ENCODE data around the gene SLC5A2.
A peak's percentile ranks its signal among the peaks of the same experiment; 100 is the strongest.
"Not testable (repeated sequence)": the region's sequence is repeated elsewhere in the genome, so short reads cannot be mapped to it uniquely, and the experiment has no call there.

Gene SLC5A2

DNA sequence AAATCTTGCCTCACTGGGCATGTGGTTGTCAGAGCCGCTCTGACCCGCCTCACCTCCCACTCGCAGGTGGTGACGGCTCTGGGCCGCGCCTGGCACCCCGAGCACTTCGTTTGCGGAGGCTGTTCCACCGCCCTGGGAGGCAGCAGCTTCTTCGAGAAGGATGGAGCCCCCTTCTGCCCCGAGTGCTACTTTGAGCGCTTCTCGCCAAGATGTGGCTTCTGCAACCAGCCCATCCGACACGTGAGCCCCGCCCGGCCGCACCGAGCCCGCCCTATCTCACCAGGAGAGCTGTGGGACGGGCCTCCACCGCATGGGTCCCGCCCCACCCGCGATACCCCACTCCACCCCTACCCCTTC lies 7.0 kb upstream of the SLC5A2 start:
- DNase-seq (ENCODE audit: low read depth): no peak

DNA sequence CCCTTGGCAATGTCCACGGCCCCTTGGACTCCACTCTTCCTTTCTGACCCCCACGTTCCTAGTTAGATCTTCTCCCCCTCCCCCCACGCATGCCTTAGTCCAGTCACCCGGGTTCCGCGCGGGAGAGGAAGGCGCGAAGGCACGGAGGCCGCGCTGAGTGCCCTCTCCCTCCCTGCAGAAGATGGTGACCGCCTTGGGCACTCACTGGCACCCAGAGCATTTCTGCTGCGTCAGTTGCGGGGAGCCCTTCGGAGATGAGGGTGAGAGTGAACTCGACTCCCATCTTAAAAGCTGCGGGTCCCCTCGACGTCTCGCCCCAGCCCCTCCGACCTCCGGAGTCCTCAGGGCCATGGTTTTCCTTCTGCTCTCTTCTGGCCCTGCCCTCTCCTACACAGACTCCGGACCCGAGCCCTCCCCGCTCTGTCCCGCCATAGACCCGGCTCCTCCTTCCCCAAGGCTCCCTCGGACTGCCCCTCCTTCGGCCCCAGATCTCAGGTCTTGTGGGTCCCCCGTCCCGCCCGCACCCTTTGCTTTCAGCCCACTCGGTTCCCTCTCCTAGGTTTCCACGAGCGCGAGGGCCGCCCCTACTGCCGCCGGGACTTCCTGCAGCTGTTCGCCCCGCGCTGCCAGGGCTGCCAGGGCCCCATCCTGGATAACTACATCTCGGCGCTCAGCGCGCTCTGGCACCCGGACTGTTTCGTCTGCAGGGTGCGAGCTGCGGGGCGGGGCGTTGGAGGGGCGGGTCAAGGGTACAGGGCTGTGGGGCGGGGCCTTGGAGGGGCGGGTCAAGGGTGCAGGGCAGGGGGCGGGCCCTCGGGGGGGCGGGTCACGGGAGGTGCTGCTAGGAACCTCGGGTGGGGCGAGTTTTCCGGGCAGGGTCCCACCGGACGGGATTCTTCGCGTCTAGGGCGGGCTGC lies 6.4 kb upstream of the SLC5A2 start:
- DNase-seq (ENCODE audit: low read depth): peak; percentile 70

DNA sequence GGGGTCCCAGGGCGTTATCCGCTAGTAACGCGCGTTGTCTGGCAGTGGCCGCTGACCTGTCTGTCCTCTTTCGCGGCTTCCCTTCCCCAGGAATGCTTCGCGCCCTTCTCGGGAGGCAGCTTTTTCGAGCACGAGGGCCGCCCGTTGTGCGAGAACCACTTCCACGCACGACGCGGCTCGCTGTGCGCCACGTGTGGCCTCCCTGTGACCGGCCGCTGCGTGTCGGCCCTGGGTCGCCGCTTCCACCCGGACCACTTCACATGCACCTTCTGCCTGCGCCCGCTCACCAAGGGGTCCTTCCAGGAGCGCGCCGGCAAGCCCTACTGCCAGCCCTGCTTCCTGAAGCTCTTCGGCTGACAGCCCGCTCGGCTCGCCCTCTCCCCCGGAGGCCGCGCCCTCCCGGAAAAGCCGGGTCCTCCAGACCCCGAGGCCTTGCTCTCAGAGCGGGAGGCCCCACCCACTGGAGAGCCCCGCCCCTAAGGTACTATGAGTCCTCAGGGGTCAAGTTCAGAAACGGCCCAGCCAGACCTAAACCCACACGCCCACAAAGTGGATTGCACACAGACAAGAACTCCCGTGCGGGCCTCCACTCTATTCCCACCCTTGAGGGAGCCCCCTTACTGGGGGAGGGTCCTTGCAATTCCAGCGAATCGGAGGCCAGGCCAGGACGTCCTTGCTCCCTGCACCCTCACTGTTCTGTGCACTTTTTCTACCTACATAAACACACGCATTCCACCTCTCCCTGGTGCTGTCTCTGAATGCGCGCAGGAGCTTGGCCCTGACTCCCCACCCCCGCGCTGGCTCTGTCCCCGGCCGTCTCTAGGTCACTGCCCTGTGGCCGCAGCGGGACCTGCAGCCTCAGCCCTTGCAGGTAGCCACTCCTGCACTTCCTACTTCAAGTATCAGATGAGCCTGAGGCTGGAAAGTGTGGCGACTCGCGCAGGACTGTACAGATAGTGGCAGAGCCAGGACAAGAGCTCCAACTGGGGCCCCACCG lies 5.4 kb upstream of the SLC5A2 start:
- DNase-seq (ENCODE audit: low read depth): no peak

DNA sequence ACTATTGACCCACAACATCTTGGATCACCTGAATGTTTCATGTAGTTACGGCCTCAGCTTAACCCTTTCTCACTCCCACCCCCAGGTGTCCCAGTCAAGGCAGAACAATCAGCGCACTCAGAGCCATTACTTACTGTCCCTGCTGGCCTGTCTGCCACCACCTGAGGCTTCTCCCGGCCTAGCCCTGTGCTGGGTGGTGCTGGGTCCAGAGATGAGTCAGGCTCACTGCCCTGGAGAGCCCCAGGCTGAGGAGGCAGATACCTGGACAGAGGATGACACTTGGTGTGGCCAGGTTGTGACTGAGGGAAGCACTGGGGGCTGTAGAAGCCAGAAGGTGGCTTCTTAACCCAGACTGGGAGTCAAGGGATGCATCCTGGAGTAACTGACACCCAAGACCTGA lies 4.0 kb upstream of the SLC5A2 start:
- no peak for DNase-seq (ENCODE audit: low read depth)

DNA sequence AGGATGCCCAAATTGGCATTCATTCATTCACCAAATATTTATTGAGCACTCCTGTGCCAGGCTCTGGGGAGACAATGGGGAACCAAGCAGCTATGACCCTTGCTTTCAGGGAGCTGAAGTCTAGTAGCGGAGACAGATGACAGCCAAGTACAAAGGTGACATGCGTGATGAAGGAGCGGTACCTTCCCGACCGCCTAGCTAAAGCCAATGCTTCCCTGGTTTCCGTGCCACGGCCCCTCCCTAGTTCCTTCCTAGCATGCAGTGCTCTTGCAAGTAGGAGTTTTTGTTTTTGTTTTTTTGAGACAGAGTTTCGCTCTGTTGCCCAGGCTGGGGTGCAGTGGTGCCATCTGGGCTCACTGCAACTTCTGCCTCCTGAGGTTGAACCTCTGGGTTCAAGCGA lies 3.2 kb upstream of the SLC5A2 start:
- DNase-seq (ENCODE audit: low read depth): no peak

DNA sequence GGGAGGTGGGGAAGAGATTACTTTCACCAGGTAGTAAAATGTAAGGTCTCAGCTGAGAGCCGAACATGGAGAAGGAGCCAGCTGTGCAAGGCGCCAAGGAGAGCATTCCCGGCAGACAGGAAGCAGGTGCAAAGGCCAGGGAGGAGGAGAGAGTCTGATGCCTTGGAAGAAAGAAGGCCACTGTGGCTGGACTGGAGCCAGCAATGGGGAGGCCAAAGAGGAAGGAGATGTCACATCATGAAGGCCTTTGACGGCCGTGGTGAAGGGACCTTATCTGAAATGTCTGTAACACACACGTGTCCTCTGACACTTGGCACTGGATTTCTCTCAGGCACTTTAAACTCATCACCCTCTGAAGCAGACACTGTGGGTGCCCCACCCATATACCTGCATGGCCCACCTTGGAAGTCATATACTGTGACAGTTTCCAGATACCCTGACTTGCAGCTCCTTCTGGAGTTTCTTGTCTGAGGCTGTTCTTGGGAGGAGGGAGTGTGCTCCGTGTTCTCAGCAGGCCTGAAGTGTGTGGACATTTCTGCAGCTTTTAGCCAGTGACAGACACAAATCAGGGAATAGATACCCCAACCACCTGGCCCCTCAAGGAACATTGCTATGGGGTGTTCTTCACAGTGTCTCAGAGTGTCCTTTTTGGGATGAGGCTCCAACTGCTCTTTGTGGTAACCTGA lies 1.9 kb upstream of the SLC5A2 start:
- DNase-seq (ENCODE audit: low read depth): no peak

DNA sequence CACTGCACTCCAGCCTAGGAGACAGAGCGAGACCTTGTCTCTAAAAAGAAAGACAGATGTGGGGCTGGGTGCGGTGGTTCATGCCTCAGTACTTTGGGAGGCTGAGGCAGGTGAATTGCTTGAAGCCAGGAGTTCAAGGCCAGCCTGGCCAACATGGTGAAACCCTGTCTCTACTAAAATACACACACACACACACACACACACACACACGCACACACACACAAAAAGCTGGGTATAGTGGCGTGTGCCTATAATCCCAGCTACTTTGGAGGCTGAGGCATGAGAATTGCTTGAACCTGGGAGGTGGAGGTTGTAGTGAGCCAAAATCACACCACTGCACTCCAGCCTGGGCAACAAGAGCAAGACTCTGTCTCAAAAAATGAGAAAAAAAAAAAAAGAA lies 1.1 kb downstream of the SLC5A2 start:
- DNase-seq (ENCODE audit: low read depth): not testable (repeated sequence)

DNA sequence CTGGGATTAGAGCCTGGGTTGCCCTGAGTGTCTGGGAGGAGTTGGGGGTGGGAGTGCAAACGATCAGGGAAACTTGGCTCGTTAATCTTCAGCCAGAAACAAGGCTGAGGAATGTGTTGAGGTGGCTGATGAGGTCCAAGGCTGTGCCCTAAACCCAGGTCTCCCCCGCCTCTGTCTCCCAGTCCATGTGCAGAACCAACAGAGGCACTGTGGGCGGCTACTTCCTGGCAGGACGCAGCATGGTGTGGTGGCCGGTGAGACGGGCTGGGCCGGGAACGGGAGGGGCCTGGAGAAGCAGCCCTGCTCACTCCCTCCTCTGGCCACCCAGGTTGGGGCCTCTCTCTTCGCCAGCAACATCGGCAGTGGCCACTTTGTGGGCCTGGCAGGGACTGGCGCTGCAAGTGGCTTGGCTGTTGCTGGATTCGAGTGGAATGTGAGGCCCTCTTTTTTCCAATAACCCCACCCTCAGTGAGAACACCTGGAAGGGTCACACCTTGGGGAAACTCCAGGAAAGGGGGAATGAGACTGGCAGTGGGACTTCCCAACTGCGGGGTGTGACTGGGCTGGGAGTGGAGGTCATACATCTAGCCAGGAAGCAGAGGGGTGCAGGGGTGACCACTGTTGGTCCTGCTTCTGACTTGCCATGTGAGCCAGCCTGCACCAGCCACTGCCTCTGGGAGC lies 1.7 kb downstream of the SLC5A2 start:
- no peak for DNase-seq (ENCODE audit: low read depth)

DNA sequence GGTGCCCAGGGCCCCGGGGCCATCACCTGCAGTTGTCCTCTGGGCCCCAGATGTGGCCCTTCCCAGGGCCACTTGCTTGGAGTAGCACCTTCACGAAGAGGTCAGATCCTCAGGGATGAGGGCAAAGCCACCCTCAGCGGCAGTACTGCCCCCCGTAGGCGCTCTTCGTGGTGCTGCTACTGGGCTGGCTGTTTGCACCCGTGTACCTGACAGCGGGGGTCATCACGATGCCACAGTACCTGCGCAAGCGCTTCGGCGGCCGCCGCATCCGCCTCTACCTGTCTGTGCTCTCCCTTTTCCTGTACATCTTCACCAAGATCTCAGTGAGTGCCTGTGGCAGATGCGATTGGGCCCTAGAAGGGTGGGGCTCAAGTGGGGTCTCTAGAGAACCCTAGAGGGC lies 2.6 kb downstream of the SLC5A2 start:
- DNase-seq (ENCODE audit: low read depth): no peak

DNA sequence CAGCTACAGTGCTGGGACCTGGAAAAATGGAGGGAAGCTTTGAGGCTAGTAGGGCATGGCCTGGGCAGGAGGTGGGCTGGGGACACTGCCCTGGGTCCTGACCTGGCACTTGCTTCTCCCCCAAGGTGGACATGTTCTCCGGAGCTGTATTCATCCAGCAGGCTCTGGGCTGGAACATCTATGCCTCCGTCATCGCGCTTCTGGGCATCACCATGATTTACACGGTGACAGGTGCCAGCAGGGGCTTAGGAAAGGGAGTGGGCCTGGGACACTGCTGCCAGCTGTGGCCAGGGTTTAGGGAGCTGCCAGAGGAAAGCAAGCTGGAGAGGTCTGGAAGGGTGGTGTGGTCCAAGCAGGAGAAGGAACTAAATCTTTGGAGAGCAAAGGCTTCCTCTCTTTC lies 3.1 kb downstream of the SLC5A2 start:
- no peak for DNase-seq (ENCODE audit: low read depth)

DNA sequence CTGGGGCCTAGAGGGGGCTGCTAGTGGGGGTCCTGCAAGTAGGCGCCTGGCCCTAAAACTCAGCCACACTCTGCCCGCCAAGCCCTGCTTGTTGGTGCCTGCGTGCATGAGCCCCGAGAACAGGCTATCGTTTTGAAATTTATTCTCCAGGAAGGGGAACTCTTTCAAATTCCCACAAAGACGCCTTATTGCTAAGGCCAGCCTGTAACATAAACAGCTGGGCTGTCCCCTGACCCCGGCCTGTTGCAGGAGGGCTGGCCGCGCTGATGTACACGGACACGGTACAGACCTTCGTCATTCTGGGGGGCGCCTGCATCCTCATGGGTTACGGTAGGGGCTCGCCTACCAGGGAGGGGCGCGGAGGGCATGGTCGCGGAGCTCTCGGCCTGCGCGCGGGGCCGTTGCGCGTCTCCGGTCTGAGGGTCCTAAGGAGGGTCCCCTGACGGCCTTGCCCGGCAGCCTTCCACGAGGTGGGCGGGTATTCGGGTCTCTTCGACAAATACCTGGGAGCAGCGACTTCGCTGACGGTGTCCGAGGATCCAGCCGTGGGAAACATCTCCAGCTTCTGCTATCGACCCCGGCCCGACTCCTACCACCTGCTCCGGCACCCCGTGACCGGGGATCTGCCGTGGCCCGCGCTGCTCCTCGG lies 4.3 kb downstream of the SLC5A2 start:
- no peak for DNase-seq (ENCODE audit: low read depth)

DNA sequence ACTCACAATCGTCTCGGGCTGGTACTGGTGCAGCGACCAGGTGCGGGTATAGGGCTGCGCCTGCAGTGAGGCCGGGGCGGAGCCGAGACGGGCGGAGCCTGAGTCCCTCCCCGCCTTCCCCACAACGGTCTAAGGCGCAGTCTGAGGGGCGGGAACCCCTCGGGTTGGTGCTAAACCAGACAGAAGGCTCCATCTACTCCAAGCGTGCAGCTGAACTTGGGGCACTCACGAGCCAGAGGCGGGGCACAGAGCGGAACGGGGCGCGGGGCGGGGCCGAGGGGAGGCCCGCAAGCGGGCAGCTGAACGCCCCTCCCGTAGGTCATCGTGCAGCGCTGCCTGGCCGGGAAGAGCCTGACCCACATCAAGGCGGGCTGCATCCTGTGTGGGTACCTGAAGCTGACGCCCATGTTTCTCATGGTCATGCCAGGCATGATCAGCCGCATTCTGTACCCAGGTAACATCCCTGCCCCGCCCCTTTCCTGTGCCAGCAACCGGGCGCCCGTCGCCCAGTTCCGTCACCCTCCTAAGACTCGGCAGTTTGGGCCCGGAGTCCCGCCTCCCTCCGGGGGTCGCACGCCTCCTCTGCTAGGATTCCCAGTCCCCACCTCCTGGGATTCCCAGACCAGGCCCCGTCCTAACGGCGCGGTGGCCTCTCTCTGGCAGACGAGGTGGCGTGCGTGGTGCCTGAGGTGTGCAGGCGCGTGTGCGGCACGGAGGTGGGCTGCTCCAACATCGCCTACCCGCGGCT lies 5.0 kb downstream of the SLC5A2 start:
- DNase-seq (ENCODE audit: low read depth): no peak

DNA sequence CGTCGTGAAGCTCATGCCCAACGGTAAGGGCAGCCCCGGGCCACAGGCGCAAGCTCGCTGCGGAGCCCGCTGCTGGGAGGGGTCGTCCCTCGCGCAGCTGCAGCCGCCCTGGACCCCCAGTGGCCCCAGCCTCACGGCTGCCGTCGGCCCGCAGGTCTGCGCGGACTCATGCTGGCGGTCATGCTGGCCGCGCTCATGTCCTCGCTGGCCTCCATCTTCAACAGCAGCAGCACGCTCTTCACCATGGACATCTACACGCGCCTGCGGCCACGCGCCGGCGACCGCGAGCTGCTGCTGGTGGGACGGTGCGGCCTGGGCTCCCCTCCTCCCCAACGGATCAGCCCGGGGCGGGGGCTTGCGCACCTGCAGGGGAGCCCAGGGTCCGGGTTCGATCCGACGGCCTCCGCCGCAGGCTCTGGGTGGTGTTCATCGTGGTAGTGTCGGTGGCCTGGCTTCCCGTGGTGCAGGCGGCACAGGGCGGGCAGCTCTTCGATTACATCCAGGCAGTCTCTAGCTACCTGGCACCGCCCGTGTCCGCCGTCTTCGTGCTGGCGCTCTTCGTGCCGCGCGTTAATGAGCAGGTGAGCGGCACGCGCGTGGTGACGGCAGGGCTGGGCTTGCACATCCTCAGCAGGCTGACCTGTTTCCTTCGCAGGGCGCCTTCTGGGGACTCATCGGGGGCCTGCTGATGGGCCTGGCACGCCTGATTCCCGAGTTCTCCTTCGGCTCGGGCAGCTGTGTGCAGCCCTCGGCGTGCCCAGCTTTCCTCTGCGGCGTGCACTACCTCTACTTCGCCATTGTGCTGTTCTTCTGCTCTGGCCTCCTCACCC lies 5.8 kb downstream of the SLC5A2 start:
- DNase-seq (ENCODE audit: low read depth): no peak

DNA sequence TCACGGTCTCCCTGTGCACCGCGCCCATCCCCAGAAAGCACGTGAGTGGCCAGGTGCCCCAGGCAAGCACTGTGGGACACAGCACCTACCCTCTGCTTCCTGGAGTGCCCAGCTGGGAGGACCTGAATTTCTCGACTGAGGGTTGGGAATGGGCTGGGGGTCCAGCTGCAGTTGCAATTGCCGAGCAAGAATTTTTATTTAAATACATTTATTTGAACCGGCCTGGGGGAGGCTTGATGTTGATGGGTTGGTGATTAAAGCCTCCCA lies 6.3 kb downstream of the SLC5A2 start:
- no peak for DNase-seq (ENCODE audit: low read depth)

DNA sequence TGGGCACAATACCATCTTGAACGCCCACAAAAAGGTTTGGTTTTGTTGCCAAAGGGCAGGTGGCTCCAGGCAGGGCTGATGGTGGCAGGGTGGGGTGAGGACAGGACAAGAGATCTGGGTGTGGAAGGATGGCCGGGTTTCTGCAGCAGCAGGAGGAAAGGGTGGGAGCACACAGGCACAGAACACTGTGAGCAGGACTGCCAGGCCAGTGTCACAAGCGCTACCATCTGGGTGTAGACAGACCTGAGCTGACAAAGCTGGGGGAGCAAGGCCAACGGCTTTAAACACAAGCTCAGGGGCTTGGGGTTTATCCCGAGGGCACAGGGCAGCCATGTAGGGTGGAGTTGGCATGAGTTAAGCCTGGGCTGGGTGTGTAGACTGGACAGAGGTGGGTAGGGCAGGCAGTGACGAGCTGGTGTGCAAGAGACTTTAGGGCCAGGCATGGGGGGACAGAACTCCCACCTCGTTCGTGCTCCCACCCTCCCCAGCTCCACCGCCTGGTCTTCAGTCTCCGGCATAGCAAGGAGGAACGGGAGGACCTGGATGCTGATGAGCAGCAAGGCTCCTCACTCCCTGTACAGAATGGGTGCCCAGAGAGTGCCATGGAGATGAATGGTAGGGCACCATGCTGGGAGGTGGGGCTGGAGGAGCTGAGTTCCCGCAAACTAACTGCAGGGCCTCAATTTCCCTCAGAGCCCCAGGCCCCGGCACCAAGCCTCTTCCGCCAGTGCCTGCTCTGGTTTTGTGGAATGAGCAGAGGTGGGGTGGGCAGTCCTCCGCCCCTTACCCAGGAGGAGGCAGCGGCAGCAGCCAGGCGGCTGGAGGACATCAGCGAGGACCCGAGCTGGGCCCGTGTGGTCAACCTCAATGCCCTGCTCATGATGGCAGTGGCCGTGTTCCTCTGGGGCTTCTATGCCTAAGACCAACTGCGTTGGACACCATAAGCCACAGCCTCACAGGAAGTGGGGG lies 7.0 kb downstream of the SLC5A2 start:
- no peak for DNase-seq (ENCODE audit: low read depth)

DNA sequence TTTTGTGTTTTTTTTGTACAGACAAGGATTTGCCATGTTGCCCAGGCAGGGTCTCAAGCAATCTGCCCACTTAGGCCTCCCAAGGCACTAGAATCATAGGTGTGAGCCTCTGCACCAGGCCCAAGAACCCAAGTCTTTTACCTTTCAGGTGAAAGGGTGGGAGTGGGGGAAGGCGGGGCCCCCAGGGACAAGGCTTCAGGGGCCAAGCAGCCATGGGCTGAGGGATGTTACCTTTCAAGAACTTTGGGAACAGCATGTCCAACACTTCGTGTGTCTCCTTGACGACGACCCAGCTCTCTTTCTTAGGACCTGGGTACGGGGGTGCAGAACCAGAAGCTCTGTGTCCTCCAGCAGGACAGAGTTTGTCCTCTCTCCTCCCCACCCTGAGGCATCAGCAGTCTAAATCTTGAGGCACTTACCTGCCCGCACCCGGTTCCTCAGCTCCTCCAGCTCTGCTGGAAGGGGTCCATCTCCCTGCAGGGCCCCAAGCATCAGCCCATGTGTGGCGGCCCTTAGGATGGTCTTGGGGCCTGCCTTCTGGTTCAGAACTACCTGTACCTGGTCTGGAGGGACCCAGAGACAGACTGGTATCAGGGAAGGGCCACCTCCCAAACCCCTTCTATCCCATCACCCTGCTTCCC lies 9.0 kb downstream of the SLC5A2 start:
- no peak for DNase-seq (ENCODE audit: low read depth)

DNA sequence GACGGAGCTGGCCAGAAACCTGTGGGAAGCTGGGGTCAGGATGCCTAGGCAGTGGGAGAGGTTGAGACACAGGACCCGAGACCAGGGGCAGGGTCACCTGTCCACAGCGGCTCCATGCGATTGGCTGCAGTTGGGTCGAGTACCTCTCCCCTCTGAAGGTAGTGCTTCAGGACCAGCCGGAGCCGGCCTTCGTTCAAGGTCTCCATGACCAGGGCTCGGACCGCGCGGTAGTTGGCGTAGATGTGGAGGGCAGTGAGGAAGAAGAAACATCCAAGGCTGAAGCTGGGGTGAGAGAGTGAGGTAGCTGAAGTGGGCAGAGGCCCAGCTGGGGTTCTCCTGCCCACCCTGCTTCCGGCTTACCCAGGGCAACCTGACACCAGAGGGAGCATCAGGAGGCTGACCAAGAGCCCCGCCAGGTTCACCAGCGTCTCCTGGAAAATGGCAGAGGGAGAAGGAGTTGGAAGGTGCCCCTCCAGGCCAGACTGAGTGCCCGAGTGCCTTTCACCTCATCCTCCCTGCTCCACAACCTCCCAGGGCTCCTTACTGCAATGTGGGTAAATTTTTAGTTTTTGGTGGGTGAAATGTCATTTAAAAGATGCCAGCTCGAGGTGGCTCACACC lies 10.7 kb downstream of the SLC5A2 start:
- DNase-seq (ENCODE audit: low read depth): no peak

DNA sequence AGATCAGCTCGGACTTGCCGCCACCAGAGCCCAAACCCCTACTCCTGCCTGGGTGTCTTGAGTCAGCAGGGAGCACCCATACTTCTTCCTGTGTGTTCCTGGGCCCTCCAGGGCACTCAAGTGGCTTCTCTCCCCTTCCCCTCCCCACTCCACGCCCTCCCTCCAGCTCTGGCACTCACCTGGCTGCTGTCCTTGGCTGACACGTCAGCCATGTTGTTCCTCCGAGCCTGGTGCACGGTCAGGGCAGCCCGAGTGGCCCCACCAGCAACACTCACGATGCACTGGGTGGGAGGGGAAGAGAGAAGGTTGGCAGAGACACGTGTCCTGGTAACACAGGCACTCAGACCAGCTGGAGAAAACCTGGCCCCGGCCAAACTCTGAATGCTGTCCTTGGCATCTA lies 13.7 kb downstream of the SLC5A2 start:
- no peak for DNase-seq (ENCODE audit: low read depth)
